HG02885 (cell line): ENCODE measurements around the gene TMIE.

Source experiments
- ATAC-seq: cut with Tn5 transposase; IDR thresholded peaks from one replicate; pipeline ENCODE4 v1.9.1; 2021; ENCODE audit warnings: mild to moderate bottlenecking; ENCODE audit not compliant: unreplicated experiment, poor library complexity

The TMIE gene

DNA sequence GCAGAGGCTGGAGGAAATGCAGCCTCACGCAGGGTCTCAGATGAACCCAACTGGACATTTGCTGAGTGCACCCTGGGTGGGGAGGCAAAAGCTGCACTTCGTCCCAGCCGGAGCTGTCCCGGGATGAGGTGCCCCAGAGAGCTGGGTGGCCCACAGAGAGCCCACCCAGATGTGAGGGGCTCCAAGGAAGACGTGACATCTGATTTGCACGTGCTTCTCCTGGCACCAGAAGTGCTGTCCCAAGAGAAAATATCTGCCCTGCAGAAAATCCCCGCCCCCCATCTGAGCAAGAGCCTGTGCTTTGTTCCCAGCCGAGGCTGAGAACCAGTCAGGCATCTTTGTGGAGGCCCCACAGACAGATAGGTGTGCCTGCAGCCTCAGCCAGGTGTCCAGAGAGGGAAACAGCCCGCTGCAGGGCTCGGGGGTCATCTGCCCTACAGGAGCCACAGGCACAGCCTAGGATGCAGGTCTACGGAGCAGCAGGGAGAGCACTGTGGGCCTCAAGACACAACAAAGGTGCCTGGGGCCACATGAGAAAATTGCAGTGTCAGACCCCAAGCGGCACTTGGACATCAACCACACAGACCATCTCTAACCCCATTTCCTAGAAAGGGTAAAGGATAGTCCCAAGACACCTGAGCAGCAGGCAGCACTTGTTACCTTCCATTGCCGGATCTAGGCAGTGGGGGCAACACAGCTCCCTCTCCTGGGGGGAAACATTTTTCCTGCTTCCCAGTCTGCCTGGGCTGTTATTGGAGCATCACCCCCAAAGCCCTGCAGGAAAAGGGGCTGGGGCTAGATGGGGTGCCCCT is 5.8 kb downstream of the TMIE start:
- ATAC-seq: no peak

DNA sequence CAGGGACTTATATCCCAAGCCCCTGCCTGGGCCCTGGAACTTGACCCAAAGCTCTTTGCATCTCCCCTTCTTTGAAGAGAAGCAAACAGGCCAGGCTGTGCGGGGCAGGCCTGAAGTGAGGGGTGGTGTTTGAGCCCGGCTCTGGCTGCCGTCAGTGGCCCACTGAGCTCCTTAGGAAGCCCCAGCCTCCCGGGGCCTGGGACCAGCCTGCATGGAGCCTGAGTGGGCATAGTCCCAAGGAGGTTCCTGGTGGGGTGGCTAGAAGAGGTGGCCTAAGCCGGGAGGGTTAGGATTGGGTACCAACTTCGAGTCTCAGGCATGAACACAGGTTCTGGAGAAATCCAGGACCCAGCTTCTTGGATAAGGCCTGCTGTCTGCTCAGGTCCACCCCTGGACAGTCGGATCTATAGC is 6.4 kb downstream of the TMIE start:
- ATAC-seq: no peak

DNA sequence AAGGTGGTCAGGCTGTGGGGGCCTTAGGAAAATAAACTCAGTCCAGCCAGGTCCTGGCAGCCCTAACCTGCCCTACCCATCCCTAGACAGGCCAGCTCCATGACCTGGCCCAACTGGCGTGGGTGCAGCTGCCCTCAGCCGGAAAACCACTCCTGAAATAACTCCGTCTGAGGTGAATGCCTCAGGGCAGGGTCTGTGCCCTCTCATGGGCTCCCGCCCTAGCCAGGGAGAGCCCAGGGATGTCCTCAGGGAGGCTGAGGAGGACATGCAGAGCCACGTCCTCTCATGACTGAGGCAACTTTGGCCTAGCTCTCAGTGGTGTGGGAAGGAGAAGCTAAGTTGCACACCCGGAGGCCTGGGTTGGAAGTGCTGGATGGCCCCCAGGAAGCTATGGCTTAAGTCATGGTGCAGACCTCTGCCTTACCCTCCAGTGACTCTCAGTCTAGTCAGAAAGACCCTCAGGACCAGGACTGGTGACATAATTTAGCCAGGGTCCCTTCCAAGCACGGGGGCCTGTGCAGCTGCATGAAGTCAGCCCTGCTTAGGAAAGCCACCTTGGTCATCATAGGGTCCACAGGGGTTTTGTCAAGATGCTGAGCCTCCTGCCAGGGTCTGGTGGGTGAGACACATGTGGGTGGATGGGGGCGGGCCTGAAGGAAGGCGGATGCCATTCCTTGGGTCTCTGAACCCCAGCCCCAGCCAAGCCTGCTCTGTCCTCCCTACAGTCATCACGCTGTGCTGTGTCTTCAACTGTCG is 7.4 kb downstream of the TMIE start:
- no peak for ATAC-seq

DNA sequence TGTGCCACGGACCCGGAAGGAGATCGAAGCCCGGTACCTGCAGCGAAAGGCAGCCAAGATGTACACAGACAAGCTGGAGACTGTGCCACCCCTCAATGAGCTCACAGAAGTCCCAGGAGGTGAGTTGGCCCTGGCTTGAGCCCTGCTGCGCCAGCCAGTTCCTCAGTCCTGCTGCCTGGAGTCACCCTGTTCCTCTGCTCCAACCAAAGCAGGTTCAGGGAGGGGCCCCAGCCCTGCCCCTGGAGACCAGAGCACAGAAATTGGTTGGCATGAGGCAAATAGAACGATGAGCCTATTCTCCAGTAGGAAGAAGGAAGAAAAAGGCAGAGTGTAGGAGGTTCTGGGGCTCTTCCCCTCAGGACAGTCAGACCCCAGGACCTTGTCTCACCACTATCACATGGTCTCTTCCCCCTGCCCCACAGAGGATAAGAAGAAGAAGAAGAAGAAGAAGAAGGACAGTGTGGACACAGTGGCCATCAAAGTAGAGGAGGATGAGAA is 8.0 kb downstream of the TMIE start:
- no peak for ATAC-seq

DNA sequence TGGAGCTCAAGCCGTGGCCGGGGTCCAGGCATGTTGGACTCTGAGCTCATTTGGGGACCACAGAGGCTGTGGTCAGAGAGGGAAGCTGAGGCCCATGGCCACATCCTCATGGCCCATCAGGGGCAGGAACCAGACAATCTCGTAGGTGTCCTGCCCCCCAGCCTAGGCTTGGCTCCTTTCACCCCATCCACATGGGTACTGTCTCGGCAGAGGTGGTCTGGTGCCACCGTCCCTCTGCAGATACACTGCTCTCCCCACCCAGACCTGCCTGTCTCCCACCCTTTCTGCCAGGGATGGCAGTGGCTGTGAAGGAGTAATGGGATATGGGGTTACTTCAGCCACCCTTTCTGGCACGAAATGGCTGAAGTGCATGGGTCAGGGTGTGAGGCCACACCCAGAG is 8.5 kb downstream of the TMIE start:
- no peak for ATAC-seq

DNA sequence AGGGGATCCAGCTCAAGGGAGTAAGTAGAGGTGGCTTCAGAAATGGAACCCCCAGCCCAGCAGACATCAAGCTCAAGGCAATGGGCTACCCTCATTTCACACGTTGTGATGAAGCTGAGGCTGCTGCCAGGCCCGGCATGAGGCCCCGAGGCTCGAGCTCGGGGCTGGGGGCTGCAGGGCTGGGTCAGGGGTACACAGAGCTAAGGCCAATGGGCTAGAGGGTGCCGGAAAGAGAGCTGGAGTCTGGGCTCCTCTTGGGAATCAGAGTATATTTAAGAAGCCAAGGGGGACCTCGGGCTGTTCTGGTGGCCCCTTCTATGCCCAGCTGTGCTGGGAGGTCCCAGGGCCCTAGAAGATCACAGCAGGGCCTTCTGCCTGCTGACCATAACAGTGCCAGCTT is 9.0 kb downstream of the TMIE start:
- no peak for ATAC-seq

DNA sequence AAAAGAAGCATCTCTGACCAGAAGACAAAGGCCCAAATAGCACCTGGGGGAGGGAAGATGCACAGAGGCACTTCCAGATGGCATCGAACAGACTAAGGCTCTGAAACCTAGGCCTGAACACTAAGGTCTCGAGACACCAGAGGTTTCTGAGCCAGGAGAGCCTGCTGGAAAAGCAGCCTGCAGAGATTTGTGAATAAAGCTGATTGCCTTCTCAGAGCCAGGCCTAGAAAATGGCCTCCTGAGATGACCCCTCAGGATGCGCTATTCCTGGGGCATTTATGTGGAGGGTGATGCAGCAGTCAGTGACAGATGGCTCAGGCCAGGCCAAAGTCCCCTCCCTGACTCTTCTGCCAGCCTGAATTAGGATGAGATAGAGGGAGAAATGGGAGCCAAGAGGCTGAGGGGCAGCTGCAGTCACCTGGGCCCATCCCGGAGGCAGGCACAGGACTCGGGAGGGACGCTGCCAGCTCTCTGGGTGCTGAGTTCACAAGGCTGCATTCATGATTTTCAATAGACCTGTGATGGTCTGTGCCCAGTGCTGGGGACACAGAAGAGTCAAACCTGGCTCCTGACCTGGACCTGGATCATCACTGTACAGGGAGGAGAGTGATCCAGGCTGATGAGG is 9.6 kb downstream of the TMIE start:
- no peak for ATAC-seq

DNA sequence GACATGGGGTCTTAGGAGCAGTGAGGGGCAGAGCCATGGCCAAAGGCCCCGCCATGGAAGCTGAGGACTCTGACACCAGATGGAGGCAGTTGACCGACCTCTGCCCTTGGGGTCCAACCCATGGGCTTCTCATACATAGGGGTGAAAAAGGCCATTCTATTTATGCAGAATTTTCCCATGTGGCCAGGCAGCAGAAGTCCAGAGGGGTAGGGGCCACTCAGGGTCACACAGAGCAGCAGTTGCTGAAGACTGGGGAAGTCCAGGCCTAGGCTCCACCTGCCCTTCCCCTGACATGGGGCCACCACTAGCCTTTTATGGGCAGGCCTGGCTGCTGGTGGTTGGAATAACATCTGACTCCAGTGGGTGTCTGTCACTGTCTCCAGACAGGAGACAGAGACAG is 10.1 kb downstream of the TMIE start:
- ATAC-seq: no peak

DNA sequence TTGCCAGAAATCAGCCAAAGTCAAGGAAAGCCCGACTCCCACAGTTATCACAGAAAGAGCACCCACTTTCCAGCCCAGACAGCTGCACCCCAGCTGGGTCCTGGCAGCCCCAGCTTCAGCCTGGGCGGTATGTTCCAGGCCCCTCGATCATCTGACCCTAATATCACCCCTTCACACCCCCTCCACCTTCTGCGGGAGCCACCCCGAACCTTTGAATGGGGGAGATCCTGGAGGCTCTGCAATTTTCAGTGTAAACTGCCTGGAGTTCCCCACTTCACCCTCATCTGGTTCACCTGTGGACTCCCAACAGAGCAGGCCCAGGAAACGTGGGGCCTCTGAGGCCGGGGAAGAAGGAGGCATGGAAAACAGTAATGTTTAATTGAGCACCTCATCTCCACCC is 10.6 kb downstream of the TMIE start:
- ATAC-seq: no peak

DNA sequence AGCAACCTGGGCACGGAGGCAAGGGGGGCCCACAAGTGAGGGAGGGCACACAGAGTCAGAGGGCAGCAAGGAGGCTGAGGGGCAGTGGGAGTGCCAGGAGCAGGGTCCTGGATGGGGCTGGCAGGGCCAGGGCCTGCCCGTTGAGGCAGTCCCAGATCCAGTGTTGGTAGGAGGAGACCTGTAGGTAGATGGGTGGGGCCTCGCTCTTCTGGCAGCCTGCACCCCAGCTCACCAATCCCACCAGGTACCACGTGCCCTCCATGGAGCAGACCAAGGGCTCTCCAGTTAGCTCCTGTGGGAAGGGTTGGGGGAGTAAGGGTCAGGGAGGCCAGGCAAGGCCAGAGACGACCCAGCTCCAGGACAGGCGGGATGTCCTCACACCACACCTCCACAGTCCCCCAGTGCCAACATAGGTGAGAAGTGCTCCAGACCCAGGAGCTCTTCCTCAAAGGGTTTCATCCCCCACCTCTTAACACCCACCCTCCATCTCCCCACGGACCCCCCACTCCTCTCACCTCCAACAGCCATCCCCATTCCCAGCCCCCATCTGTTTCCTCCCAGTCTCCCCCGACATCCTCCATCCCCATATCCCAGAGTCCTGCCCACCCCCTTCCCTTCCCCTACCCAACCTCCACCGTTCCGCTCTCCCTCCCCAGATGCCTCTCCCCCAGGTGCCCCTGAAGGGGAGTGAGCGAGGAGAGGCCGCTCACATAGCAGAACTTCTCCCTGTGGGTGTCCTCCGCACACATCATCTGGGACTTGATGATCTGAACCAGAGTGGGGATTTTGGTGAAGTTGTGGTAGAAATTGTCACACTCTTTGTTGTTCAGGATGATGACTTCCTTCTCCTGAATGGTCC is 11.2 kb downstream of the TMIE start:
- ATAC-seq: no peak

DNA sequence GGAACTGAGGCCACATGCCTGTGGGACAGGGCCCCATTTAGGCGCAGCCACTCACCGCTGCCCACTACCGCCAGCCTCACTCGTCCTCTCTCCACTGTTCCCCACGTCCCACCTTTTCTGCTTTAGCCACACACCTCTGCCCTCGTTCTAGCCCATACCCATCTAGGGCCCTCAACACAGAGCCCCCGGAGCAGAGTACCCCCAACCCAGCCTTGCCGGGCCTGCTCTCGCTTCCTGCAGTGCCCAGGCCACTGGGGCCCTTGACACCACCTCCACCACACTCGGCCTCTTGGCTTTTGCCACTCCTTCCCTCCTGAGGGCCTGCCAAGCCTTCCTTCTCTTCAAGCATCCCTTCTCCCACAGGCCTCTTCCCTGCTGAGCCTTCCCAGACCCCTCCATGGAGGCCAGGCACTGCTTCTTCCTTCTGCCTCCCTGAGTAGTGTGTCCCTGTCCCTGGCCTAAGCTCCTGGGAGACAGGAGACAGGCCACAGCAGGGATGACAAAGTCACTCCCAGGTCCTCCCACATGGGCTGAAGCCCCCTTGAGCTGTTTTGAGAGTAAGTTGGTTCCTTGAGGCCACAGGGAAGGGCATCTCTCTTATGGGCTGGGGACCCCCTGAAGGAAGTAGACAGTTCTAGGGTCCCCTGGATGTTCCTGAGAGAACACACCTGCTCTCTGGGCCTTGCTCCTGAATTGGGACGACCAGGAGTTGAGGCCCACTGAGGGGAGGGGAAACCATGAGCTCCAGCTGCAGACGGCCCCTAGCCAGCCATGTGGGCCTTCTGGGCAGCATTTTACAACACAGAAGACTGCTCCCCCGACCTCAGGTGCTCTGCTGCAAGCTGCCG is 12.1 kb downstream of the TMIE start:
- ATAC-seq: no peak

DNA sequence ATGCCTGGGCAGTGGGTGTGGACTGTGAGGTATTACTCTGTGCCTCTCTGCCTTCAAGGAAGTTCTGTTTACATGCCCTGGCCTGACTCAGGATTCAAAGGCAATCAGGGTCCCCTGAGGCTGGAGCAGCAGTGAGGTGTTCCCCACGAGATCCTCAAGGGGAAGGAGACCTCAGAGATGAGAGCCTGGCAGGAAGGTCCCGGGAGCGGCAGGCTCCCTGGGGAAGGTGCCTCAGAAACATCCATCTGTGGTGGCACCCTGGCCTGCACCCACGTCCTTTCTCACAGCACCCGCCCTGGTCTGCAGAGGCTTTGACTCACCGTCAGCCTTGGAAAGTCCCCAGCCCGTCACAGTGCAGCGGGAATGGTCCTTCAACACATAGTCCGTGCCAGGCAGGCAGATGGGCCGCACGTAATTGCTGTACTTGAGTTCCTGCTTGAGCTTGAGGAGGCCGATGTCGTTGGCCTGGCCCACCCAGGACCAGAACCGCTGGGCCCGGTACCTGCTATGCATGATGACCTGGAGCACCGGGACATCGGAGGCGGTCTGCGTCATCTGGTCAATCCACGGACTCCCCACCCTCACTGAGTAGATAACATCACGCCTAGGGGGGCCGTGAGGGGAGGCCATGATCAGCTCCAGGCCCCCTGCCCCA is 12.8 kb downstream of the TMIE start:
- ATAC-seq: peak; percentile 64

DNA sequence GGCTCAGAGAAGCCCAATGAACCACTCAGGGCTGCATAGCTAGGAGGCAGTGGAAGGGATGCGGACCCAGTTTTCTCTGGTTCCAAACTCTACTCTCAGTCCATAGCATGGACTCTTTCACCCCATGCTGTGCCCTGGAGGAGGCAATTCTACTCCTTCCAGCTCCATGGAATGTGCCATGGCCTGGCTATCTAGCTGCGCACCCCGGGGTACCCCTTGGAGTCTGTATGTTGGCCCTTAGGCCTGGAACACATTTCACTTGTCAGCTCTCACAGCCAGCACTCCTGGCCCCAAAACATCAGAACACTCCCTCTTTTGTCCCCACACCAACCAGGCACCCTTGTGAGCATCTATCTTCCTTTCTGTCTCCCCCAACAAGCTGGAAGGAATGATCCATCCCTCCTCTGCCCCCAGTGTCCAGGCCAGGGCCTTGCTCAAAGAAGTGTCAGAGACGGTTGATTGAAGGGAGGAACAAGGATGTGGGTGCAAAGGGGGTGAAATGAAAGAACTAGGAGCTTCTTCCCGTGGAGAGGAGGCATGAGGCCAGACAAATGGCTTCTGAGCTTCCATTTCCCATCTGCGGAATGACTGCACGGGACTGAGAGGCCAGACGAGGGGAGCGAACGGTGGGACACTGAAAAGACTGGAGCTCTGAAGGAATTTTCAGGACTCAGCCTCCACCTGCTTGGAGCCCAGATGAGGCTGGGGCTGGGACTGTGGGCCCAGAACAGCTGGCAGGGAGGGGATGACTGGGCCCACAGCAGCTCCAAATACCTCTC is 13.7 kb downstream of the TMIE start:
- no peak for ATAC-seq

DNA sequence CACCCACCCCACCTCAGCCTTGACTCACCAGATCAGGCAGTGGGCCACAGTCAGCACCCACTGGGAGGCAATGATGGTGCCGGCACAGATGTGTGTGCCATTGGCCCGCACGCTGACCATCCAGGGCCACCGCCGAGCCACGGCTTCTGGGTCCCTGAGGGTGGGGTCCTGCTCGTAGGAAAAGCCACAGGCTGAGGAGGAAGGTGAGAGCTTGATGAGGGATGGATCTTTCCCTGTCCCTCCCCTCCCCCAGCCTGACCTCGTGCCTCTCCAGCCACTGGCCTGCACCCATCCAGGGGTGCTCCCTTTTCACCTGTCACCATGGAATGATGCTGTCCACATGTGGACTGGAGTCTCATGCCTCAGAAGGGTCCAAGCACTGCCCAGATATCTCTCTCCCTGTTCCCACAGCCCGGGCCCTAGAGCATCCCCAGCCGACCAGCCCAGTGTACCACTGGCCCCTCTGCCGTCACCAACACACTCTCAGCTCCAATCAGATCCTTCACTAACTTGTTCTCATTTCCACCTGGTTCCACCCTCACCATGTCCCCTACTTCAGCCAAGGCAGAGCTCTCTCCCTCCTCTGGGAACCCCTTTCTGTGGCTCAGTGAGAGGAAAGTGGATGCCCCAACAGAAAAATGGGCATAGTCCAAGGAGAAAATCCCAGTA is 14.4 kb downstream of the TMIE start:
- ATAC-seq: no peak

DNA sequence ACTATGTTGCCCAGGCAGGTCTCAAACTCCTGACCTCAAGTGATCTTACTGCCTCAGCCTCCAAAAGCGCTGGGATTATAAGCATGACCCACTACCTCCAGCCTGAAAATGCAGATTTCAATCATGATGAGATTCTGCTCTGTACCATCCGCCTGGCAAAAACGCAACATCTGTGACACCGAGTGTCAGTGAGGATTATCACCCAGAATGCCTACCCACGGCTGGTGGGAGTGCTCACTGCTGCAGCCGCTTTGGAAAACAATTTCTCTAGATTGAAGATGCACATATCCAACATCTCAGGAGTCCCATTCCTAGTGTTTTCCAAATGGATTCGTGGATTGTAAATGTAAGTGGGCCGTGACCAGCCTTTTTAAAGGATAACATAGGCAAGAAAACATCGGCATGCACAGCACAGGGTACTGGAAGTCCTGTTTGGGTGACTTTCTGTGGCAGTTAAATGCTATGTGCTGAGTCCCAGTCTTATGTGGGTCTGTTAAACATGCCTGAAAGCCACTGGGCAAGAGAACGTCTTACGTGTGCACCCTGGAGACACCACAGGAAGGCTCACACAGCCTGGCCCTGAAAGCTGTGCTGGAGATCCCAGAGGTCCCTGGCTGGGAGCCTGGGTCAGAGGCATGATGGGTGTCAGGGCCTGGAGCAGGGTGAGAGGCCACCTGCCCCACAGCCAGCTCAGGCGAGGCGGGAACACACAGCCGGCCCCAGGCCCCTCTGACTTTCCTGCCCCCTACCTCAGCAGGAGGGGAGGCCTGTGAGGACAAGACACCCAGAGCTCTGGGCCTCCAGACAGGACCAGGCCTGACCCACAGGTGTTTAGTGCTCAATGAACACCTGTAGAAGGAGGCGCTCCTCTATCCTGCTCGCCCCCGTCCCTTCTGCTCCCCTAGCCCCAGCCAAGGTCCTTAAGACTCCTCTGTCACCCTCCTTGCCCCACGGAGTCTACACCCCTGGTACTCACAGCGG is 15.6 kb downstream of the TMIE start:
- no peak for ATAC-seq

DNA sequence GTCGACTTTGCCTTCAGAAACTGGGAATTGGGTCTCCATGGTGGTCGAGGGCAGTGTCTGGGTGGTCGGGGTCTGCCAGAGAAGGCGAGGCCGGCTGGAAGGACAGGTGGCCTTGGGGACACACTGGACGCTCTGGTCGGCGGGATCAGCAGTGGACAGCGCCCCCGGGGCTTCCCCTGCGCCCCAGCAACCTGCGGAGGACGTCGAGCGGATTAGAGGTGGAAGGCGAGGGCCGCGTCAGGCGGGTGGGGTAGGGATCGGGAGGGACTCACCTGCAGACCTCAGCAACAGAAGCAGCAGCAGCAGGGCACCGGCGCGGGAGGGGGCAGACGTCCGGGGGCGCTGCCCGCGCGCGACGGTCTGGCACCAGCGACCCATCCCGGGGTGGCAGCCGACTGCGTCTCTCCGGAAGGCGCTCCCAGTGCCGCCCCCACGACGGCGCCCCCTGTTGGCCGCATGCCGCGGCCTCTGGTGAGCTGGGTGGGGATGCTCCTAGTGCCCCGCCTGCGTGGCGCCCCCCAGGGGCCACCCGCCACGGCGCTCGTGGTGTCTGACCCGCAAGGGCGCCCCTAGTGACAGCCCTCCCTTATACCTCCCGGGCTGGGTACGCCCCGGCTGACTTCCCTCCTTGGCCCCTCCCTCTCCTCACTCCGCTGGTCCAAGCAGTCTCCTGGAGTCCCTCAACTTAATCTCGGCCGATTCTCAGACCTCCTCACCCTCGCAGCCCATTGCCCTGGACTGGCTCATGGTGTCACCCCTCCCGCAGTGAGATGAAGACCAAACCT is 16.4 kb downstream of the TMIE start, which contains the start of gene PRSS50:
Gene PRSS50 (minus strand): TSS at position 423 of the 785 bp plus-strand sequence. CDS start 45 bp downstream, at position 378.
- ATAC-seq: no peak
